ENCODE results near the gene WDR72.
"Not testable (repeated sequence)": the region's sequence is repeated elsewhere in the genome, so short reads cannot be mapped to it uniquely, and the experiment has no call there.

Gene WDR72

DNA sequence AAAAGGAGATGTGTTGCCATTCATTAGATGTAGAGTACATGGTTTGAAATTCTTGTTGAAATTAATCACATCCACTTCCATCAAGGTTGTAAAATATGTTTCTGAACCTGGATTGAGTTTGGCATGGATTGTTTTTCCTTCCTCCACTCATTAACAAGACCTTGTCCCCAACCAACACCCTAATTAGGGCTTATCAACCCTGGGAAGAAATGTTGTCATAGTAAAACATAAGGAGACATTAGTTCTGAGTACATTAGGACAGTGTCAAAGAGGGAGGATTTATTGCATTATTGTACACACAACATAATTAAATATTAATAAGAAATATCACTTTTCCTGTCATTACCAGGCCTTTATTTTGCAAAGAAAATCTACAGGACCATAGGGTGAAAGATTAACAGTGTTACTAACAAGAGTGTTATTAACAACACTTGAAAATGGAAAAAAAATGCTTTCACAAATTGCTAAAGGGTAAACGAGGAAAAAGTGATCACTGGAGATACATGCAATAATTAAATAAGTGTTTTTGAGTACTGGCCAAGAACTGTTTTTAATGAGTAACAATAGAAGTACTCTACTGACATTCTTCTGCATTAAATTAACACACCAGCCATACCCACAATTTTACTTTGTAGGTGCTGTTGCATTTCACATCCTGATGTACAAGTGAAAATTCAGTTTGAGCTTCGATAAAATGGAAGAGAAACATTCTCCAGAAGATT, 30.4 kb upstream of the WDR72 start:
- peaks cover 0 to under 1% (median 0%) of the 10 kb centered on the region in 3 donors for H3K9me3 ChIP-seq
- no peak overlapping the region for H3K27ac ChIP-seq
- no peak for DNase-seq
- H3K27me3 ChIP-seq = no peaks in the 10 kb centered on the region
- no peaks in the 10 kb centered on the region for H3K4me1 ChIP-seq
- no peak overlapping the region for H3K4me3 ChIP-seq
- TF ChIP-seq, protein P1, sequence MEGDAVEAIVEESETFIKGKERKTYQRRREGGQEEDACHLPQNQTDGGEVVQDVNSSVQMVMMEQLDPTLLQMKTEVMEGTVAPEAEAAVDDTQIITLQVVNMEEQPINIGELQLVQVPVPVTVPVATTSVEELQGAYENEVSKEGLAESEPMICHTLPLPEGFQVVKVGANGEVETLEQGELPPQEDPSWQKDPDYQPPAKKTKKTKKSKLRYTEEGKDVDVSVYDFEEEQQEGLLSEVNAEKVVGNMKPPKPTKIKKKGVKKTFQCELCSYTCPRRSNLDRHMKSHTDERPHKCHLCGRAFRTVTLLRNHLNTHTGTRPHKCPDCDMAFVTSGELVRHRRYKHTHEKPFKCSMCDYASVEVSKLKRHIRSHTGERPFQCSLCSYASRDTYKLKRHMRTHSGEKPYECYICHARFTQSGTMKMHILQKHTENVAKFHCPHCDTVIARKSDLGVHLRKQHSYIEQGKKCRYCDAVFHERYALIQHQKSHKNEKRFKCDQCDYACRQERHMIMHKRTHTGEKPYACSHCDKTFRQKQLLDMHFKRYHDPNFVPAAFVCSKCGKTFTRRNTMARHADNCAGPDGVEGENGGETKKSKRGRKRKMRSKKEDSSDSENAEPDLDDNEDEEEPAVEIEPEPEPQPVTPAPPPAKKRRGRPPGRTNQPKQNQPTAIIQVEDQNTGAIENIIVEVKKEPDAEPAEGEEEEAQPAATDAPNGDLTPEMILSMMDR (IDR thresholded peaks at IDR 0.05) = no peak
- intact Hi-C loops (cut with DNase I; ENCODE audit: low total_unique reads) = no loop called here
- H3K36me3 ChIP-seq = no peaks in the 10 kb centered on the region

DNA sequence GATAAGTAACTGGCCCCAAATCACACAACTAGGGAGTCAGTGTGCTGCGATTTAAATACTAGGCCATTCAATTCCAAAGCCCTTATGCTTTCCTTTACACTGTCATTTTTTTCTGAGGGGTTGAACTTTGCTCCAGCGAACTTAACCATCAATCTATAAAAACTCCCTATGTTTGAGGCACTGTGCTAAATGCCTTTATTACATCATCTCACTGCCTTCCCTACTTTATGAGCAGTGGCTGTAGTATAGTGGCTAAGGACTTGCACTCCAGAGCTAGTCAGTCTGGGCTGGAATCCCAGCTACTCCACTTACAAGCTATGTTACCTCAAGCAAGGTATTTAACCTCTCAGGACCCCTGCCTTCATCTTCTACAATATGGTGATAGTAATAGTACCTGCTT, 26.9 kb upstream of the WDR72 start:
- H3K4me3 ChIP-seq = no peak overlapping the region
- no peak overlapping the region for H3K27ac ChIP-seq
- peaks cover 0 to 7% (median 0%) of the 10 kb centered on the region in 3 donors for H3K9me3 ChIP-seq
- no peaks in the 10 kb centered on the region for H3K4me1 ChIP-seq
- intact Hi-C loops (cut with DNase I; ENCODE audit: low total_unique reads) = no loop called here
- DNase-seq = no peak
- no peaks in the 10 kb centered on the region for H3K36me3 ChIP-seq
- no peaks in the 10 kb centered on the region for H3K27me3 ChIP-seq
- TF ChIP-seq, protein P1 (IDR thresholded peaks at IDR 0.05) = no peak

DNA sequence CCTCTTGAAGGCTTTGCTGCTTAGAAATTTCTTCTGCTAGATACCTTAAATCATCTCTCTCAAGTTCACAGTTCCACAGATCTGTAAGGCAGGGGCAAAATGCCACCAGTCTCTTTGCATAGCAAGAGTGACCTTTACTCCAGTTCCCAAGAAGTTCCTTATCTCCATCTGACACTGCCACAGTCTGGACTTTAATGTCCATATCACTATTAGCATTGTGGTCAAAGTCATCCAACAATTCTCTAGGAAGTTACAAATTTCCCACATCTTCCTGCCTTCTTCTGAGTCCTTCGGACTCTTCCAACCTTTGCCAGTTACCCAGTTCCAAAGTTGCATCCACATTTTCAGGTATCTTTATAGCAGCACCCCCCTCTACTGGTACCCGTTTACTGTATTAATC, 25.8 kb upstream of the WDR72 start:
- H3K9me3 ChIP-seq; H3K36me3 ChIP-seq; H3K27me3 ChIP-seq; H3K4me1 ChIP-seq; H3K27ac ChIP-seq; DNase-seq; intact Hi-C loops (cut with DNase I; ENCODE audit: low total_unique reads); H3K4me3 ChIP-seq: not testable (repeated sequence)

DNA sequence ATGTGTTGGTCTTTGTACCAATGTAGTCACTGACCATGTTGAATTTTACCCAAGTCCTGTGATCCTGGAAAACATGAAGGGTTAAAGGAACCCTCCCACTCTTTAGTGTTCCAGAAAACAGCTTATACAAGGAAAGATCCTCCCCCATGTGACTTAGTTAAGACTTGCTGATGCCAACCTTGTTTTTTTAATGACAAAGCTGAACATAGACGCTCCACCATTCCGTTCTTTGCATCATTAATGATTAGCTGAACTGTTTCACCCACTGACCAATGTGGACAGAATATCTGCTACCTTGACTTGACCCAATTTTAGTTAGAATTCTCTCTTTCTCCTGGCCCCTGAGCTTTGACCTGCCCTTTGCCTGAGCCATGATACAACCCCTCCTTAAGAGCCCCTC, 3.5 kb upstream of the WDR72 start:
- Histone ChIP-seq H3K4me1 (peaks cover 0 to 9% (median 6%) of the 10 kb centered on the region in 4 donors), H3K4me3 (no peak overlapping the region), H3K36me3 (no peaks in the 10 kb centered on the region), H3K27me3 (peaks cover 0 to 16% of the 10 kb centered on the region in 2 donors), H3K9me3 (no peaks in the 10 kb centered on the region), H3K27ac (no peak overlapping the region)
- TF ChIP-seq, protein P1 (IDR thresholded peaks at IDR 0.05) = no peak
- no peak for DNase-seq
- intact Hi-C loops (cut with DNase I; ENCODE audit: low total_unique reads) = no loop called here

DNA sequence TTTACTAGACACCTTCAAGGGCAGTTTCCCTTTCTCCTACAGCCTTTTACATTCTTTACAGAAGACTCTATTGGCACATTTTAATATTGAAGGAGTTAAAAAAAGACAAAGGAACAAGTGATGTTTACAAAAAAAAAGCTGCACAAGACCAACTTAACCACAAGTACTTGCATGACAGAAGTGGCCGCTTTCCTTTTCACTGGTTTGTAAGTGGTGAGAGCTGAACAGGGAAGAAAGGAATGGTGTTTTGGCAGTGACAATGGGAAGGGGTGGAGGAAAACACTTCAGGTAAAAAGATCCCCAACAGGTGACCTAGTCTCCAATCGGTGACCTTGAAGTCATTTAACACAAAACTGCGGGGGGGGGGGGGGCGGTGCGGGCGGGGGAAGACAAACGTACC, 1.1 kb downstream of the WDR72 start:
- DNase-seq = no peak
- intact Hi-C loops (cut with DNase I; ENCODE audit: low total_unique reads) = no loop called here
- no peaks in the 10 kb centered on the region for H3K36me3 ChIP-seq
- H3K4me1 ChIP-seq = peaks cover 0 to 9% (median 6%) of the 10 kb centered on the region in 4 donors
- no peak overlapping the region for H3K27ac ChIP-seq
- H3K27me3 ChIP-seq = peaks cover 0 to 16% of the 10 kb centered on the region in 2 donors
- TF ChIP-seq, protein P1 (IDR thresholded peaks at IDR 0.05) = no peak
- H3K9me3 ChIP-seq = no peaks in the 10 kb centered on the region
- H3K4me3 ChIP-seq = no peak overlapping the region

DNA sequence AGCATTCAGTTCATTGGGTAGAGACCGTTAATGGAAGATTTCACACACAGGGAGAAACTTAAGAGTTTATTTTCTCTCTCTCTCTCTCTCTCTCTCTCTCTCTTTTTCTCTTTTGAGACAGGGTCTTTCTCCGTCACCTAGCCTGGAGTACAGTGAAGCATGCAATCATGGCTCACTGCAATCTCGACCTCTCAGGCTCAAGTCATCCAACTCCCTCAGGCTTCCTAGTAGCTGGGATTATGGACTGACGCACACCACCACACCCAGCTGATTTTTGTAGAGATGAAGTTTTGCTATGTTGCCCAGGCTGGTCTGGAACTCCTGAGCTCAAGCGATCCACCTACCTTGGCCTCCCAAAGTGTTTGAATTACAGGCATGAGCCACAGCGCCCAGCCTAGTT, 1.6 kb downstream of the WDR72 start:
- H3K9me3 ChIP-seq = no peaks in the 10 kb centered on the region
- H3K4me1 ChIP-seq = peaks cover 0 to 9% (median 6%) of the 10 kb centered on the region in 4 donors
- peaks cover 0 to 16% of the 10 kb centered on the region in 2 donors for H3K27me3 ChIP-seq
- H3K27ac ChIP-seq = no peak overlapping the region
- no peak for DNase-seq
- no peak overlapping the region for H3K4me3 ChIP-seq
- intact Hi-C loops (cut with DNase I; ENCODE audit: low total_unique reads) = no loop called here
- no peaks in the 10 kb centered on the region for H3K36me3 ChIP-seq
- TF ChIP-seq, protein P1 (IDR thresholded peaks at IDR 0.05) = no peak

Data from tibial artery (tissue), 4 donors.